ENCODE measurements around the gene EMILIN1.

EMILIN1 gene

GRCh38 chr2:27081984-27082772 is 3.8 kb downstream of the EMILIN1 start:
- WGBS, 2 experiments (ENCODE audit: insufficient coverage in 2 of 2): 94 to 98% methylated on average over 28 to 38 of the region's 38 CpGs
- peaks cover 11% of the 10 kb centered on the region for H3K4me1 ChIP-seq (ENCODE audit: control insufficient read depth, insufficient read depth, low read length, poor library complexity, severe bottlenecking)
- H3K9me3 ChIP-seq (ENCODE audit: control insufficient read depth, low read length): no peaks in the 10 kb centered on the region
- no peak overlapping the region for H3K27ac ChIP-seq (ENCODE audit: low read depth, low read length, severe bottlenecking)
- no peak overlapping the region for H3K4me3 ChIP-seq (ENCODE audit: extremely low read depth, insufficient read depth, low read length, poor library complexity, severe bottlenecking)
- no peaks in the 10 kb centered on the region for H3K36me3 ChIP-seq (ENCODE audit: control insufficient read depth, insufficient read depth, low read length)

DNA sequence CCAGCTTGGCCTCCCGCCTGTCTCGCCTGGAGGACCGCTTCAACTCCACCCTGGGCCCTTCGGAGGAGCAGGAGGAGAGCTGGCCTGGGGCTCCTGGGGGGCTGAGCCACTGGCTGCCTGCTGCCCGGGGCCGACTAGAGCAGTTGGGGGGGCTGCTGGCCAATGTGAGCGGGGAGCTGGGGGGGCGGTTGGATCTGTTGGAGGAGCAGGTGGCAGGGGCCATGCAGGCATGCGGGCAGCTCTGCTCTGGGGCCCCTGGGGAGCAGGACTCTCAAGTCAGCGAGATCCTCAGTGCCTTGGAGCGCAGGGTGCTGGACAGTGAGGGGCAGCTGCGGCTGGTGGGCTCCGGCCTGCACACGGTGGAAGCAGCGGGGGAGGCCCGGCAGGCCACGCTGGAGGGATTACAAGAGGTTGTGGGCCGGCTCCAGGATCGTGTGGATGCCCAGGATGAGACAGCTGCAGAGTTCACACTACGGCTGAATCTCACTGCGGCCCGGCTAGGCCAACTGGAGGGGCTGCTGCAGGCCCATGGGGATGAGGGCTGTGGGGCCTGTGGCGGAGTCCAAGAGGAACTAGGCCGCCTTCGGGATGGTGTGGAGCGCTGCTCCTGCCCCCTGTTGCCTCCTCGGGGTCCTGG is 4.5 kb downstream of the EMILIN1 start:
- Histone ChIP-seq H3K9me3 (ENCODE audit: control insufficient read depth, low read length) (no peaks in the 10 kb centered on the region), H3K36me3 (ENCODE audit: control insufficient read depth, insufficient read depth, low read length) (no peaks in the 10 kb centered on the region), H3K27ac (ENCODE audit: low read depth, low read length, severe bottlenecking) (no peak overlapping the region), H3K4me1 (ENCODE audit: control insufficient read depth, insufficient read depth, low read length, poor library complexity, severe bottlenecking) (peaks cover 11% of the 10 kb centered on the region), H3K4me3 (ENCODE audit: extremely low read depth, insufficient read depth, low read length, poor library complexity, severe bottlenecking) (no peak overlapping the region)
- 93 to 95% methylated on average over 21 to 27 of the region's 27 CpGs for WGBS, 2 experiments (ENCODE audit: insufficient coverage in 2 of 2)

DNA sequence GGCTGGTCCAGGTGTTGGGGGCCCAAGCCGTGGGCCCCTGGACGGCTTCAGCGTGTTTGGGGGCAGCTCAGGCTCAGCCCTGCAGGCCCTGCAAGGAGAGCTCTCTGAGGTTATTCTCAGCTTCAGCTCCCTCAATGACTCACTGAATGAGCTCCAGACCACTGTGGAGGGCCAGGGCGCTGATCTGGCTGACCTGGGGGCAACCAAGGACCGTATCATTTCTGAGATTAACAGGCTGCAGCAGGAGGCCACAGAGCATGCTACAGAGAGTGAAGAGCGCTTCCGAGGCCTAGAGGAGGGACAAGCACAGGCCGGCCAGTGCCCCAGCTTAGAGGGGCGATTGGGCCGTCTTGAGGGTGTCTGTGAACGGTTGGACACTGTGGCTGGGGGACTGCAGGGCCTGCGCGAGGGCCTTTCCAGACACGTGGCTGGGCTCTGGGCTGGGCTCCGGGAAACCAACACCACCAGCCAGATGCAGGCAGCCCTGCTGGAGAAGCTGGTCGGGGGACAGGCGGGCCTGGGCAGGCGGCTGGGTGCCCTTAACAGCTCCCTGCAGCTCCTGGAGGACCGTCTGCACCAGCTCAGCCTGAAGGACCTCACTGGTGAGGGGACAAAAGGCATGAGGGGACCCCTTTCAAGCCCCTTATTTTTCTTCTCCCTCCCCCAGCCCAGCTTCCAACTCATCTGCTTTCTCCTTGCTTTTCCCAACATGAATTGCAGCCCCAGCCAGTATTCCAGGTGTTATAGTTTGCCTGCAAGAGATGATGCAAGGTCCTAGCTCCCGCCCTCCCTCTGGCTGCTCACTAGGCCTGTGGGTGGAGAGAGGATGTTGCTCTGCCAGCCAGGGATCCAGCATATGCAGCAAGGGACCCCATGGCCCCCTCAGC is 5.2 kb downstream of the EMILIN1 start:
- Histone ChIP-seq H3K4me3 (ENCODE audit: extremely low read depth, insufficient read depth, low read length, poor library complexity, severe bottlenecking) (no peak overlapping the region), H3K4me1 (ENCODE audit: control insufficient read depth, insufficient read depth, low read length, poor library complexity, severe bottlenecking) (peaks cover 11% of the 10 kb centered on the region), H3K27ac (ENCODE audit: low read depth, low read length, severe bottlenecking) (no peak overlapping the region), H3K36me3 (ENCODE audit: control insufficient read depth, insufficient read depth, low read length) (no peaks in the 10 kb centered on the region), H3K9me3 (ENCODE audit: control insufficient read depth, low read length) (no peaks in the 10 kb centered on the region)
- WGBS, 2 experiments (ENCODE audit: insufficient coverage in 2 of 2): 94 to 96% methylated on average over 11 to 20 of the region's 20 CpGs

DNA sequence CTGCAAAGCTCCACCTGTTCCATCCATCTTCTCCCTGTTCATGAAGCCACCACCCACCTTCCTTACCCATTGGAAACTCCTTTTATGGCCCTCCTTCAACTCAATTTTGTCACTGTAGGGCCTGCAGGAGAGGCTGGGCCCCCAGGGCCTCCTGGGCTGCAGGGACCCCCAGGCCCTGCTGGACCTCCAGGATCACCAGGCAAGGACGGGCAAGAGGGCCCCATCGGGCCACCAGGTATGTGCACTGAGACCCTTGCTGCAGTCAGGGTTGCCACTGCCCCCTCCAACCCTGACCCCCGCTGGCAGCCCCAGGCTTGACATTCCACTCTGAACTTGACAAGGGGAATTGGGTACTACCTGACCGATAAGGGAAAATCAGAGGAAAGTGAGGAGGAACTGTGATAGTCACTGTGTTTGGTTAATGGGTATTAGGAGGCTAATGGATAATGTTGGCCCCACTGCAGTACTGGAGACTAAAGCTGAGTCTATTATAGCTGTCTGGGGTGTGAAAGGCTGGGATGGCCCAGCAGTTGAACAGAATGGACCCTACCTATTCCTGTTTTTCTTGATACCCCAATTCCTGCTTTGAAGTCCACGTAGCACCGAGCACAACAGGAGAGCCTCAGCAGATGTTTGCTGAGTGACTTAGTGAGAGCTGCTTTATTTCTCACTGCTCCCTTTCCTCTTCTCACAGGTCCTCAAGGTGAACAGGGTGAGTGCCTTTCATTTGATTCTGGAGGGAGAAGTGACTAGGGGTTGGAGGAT is 6.1 kb downstream of the EMILIN1 start:
- Histone ChIP-seq H3K4me1 (ENCODE audit: control insufficient read depth, insufficient read depth, low read length, poor library complexity, severe bottlenecking) (peaks cover 11% of the 10 kb centered on the region), H3K36me3 (ENCODE audit: control insufficient read depth, insufficient read depth, low read length) (no peaks in the 10 kb centered on the region), H3K27ac (ENCODE audit: low read depth, low read length, severe bottlenecking) (no peak overlapping the region), H3K4me3 (ENCODE audit: extremely low read depth, insufficient read depth, low read length, poor library complexity, severe bottlenecking) (no peak overlapping the region), H3K9me3 (ENCODE audit: control insufficient read depth, low read length) (no peaks in the 10 kb centered on the region)
- WGBS, 2 experiments (ENCODE audit: insufficient coverage in 2 of 2): 92% methylated on average over 3 to 4 of the region's 6 CpGs

DNA sequence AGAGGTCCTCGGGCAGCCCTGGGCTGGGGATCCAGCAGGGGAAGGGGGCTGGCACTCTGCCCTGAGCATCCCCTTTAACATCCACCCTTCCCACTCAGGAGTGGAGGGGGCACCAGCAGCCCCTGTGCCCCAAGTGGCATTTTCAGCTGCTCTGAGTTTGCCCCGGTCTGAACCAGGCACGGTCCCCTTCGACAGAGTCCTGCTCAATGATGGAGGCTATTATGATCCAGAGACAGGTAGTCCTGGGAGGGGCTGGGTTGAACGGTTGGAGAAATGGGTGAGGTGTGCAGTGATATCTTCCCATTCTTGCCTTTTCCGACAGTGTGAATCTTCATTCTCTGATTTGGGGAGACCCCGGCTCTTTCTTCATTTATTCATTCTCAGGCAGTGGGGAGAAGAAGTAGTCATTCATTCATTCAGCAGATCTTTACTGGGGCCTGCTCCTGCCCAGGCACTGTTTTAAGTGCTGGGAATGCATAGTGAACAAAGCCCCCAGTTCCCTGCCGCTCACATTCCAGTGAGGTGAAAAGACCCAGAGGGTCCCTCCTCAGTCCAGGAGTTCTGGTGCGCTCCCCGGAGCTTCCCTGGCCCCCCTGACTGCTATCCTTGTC is 6.8 kb downstream of the EMILIN1 start:
- H3K4me3 ChIP-seq (ENCODE audit: extremely low read depth, insufficient read depth, low read length, poor library complexity, severe bottlenecking): peak overlapping the region; percentile 66
- no peaks in the 10 kb centered on the region for H3K9me3 ChIP-seq (ENCODE audit: control insufficient read depth, low read length)
- no peak overlapping the region for H3K27ac ChIP-seq (ENCODE audit: low read depth, low read length, severe bottlenecking)
- H3K4me1 ChIP-seq (ENCODE audit: control insufficient read depth, insufficient read depth, low read length, poor library complexity, severe bottlenecking): peaks cover 11% of the 10 kb centered on the region
- no peaks in the 10 kb centered on the region for H3K36me3 ChIP-seq (ENCODE audit: control insufficient read depth, insufficient read depth, low read length)
- 53 to 55% methylated on average over 5 to 7 of the region's 10 CpGs for WGBS, 2 experiments (ENCODE audit: insufficient coverage in 2 of 2)

- peak overlapping the region; percentile 81 for H3K27ac ChIP-seq (ENCODE audit: low read depth, low read length, severe bottlenecking)
- WGBS, 2 experiments (ENCODE audit: insufficient coverage in 2 of 2): 2 to 6% methylated on average over 32 to 38 of the region's 38 CpGs
- H3K36me3 ChIP-seq (ENCODE audit: control insufficient read depth, insufficient read depth, low read length): no peaks in the 10 kb centered on the region
- peaks cover 11% of the 10 kb centered on the region for H3K4me1 ChIP-seq (ENCODE audit: control insufficient read depth, insufficient read depth, low read length, poor library complexity, severe bottlenecking)
- peak overlapping the region; percentile 66 for H3K4me3 ChIP-seq (ENCODE audit: extremely low read depth, insufficient read depth, low read length, poor library complexity, severe bottlenecking)
- no peaks in the 10 kb centered on the region for H3K9me3 ChIP-seq (ENCODE audit: control insufficient read depth, low read length)
Observed at GRCh38 chr2:27085673-27086089, 7.3 kb downstream of the EMILIN1 start.

DNA sequence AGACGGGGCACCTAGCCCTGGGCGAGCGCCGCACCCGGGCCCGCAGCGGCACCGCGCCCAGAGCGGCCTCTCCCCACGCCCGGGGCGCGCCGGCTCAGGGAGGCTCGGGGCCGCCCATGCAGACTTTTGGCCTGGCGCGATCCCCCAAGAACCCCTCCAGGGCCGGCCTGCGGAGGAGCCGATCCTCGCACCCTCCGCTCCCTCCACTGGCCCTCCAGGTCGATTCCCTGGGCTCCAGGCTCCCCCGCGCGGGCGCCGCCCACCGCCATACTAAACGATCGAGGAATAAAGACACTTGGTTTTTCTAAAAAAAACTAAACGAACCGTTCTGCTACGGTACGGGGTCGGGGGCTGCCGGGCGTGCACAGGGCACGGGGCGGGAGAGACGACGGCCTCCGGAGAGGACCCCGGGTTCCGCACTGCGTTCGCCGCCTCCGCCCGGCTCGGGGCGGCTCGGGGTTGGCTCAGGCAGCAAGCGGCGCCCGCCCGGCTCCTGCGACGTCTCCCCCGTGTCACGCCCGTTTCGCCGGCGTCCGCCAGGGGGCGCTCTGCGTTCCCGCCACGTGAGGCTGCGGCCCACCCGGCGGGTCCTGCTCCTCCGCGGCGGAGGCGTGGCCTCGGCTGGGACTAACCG is 7.8 kb downstream of the EMILIN1 start:
- peak overlapping the region; percentile 81 for H3K27ac ChIP-seq (ENCODE audit: low read depth, low read length, severe bottlenecking)
- no peaks in the 10 kb centered on the region for H3K9me3 ChIP-seq (ENCODE audit: control insufficient read depth, low read length)
- H3K36me3 ChIP-seq (ENCODE audit: control insufficient read depth, insufficient read depth, low read length): no peaks in the 10 kb centered on the region
- peak overlapping the region; percentile 66 for H3K4me3 ChIP-seq (ENCODE audit: extremely low read depth, insufficient read depth, low read length, poor library complexity, severe bottlenecking)
- H3K4me1 ChIP-seq (ENCODE audit: control insufficient read depth, insufficient read depth, low read length, poor library complexity, severe bottlenecking): peaks cover 11% of the 10 kb centered on the region
- 0% methylated on average over 45 to 66 of the region's 81 CpGs for WGBS, 2 experiments (ENCODE audit: insufficient coverage in 2 of 2)

DNA sequence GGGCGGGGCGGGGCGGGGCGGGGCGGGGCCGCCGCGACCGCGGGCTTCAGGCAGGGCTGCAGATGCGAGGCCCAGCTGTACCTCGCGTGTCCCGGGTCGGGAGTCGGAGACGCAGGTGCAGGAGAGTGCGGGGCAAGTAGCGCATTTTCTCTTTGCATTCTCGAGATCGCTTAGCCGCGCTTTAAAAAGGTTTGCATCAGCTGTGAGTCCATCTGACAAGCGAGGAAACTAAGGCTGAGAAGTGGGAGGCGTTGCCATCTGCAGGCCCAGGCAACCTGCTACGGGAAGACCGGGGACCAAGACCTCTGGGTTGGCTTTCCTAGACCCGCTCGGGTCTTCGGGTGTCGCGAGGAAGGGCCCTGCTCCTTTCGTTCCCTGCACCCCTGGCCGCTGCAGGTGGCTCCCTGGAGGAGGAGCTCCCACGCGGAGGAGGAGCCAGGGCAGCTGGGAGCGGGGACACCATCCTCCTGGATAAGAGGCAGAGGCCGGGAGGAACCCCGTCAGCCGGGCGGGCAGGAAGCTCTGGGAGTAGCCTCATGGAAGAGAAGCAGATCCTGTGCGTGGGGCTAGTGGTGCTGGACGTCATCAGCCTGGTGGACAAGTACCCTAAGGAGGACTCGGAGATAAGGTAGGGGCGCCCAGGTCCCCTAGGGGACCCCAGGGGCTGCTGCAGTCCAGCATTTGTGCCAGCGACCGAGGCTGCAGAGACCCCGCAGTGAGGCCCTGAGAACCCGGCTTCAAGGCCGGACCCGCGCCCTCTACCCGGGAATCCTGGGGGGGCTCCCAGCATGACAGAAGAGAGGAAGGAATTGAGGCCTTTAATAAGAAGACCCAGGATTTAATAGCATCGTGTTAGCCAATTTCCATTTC is 8.5 kb downstream of the EMILIN1 start, which contains the start of gene KHK:
KHK (plus strand) TSS at position 49 of the 870 bp plus-strand sequence; CDS start at position 537, 488 bp downstream.
- Histone ChIP-seq H3K4me1 (ENCODE audit: control insufficient read depth, insufficient read depth, low read length, poor library complexity, severe bottlenecking) (peaks cover 11% of the 10 kb centered on the region), H3K36me3 (ENCODE audit: control insufficient read depth, insufficient read depth, low read length) (no peaks in the 10 kb centered on the region), H3K9me3 (ENCODE audit: control insufficient read depth, low read length) (no peaks in the 10 kb centered on the region), H3K27ac (ENCODE audit: low read depth, low read length, severe bottlenecking) (peak within 1 kb of the TSS; percentile 81), H3K4me3 (ENCODE audit: extremely low read depth, insufficient read depth, low read length, poor library complexity, severe bottlenecking) (peak within 1 kb of the TSS; percentile 66)
- 10 to 12% methylated on average over 45 to 54 of the region's 54 CpGs for WGBS, 2 experiments (ENCODE audit: insufficient coverage in 2 of 2)

GRCh38 chr2:27087823-27088410 is 9.5 kb downstream of the EMILIN1 start:
- WGBS, 2 experiments (ENCODE audit: insufficient coverage in 2 of 2): 90 to 100% methylated on average over 3 of the region's 5 CpGs
- peaks cover 17% of the 10 kb centered on the region for H3K4me1 ChIP-seq (ENCODE audit: control insufficient read depth, insufficient read depth, low read length, poor library complexity, severe bottlenecking)
- no peaks in the 10 kb centered on the region for H3K9me3 ChIP-seq (ENCODE audit: control insufficient read depth, low read length)
- H3K4me3 ChIP-seq (ENCODE audit: extremely low read depth, insufficient read depth, low read length, poor library complexity, severe bottlenecking): no peak overlapping the region
- H3K36me3 ChIP-seq (ENCODE audit: control insufficient read depth, insufficient read depth, low read length): no peaks in the 10 kb centered on the region
- H3K27ac ChIP-seq (ENCODE audit: low read depth, low read length, severe bottlenecking): no peak overlapping the region
